Kidney epithelial cell (primary cell): Measurements from ENCODE around the gene EPHB2. TPM values are rescaled to one million over a fixed set of nuclear protein-coding genes. Genes with fewer than 3 reads are reported as not detected.

Source experiments
- DNase-seq: peaks from one replicate; pipeline ENCODE4 v3.0.0-alpha.2; 2010; ENCODE audit warnings: low read depth
- H3K27me3 ChIP-seq: 2 replicates; pipeline ENCODE4 v1.6.0; 2011; ENCODE audit warnings: low read length; ENCODE audit not compliant: control insufficient read depth, insufficient read depth
- H3K36me3 ChIP-seq: 2 replicates; pipeline ENCODE4 v1.5.1; 2011; ENCODE audit warnings: low read length; ENCODE audit not compliant: control insufficient read depth, insufficient read depth
- H3K4me3 ChIP-seq: 2 replicates; pipeline ENCODE4 v1.5.1; 2011; ENCODE audit warnings: low read depth, mild to moderate bottlenecking, control low read depth, low read length
- CTCF ChIP-seq: IDR thresholded peaks from 2 replicates; pipeline ENCODE4 v1.5.1; 2011; ENCODE audit warnings: mild to moderate bottlenecking, moderate library complexity, low read length, control low read depth, inconsistent platforms; ENCODE audit not compliant: insufficient read depth, poor library complexity, severe bottlenecking
- total RNA-seq: library from RNA; depleted of rRNA; stranded (reverse); fragments of >200 nt; gene quantifications from 2 replicates; pipeline ENCODE4 v1.2.3, GENCODE V29; 2015

EPHB2 gene
- total RNA-seq, 1 donor from 2014 or later = 111 TPM

DNA sequence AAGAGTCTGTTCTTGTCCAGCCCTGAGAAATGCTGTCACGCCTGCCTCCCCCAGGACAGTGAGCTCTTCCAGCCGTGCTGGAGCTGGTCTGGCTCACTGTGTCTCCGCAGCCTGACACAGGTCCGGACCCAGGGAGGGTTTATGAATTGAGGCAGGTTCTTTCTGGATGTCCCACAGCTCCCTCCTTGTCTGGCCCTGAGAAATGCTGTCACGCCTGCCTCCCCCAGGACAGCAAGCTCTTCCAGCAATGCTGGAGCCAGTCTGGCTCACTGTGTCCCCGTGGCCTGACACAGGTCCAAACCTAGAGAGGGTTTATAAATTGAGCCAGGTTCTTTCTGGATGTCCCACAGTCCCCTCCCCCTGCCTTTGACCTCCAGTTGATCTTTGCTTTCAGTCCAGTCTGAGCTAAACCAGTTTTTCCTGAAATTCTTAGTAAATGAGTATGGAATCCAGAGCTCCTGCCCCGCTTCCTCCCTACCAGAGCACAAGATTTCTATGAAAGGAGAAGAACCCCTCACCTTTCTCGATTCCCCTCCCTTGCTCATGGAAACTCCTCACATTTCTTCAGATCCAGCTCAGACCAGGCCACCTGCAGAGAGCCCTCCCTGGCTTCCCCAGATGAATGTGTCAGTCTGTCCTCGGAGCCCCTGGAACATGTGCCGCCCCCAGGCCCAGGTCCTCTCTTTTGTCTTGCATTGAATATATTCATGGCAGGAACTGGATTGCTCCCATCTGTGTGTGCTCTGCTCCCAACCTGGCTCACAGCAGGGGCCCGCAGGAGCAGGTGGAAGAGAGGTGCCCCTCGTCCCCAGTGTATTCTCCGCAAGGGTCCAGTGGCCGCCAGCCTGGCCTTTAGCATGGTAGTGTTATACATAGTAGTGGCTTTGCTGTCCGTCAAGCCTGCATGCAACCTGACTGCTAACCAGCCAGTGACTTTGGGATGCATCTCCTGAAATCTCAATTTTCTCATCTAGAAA lies 116.3 kb downstream of the EPHB2 start:
- no peak overlapping the region for H3K4me3 ChIP-seq
- no peaks in the 10 kb centered on the region for H3K27me3 ChIP-seq
- H3K36me3 ChIP-seq = peaks cover 1% of the 10 kb centered on the region
- no peak for DNase-seq
- no peak for TF ChIP-seq CTCF

DNA sequence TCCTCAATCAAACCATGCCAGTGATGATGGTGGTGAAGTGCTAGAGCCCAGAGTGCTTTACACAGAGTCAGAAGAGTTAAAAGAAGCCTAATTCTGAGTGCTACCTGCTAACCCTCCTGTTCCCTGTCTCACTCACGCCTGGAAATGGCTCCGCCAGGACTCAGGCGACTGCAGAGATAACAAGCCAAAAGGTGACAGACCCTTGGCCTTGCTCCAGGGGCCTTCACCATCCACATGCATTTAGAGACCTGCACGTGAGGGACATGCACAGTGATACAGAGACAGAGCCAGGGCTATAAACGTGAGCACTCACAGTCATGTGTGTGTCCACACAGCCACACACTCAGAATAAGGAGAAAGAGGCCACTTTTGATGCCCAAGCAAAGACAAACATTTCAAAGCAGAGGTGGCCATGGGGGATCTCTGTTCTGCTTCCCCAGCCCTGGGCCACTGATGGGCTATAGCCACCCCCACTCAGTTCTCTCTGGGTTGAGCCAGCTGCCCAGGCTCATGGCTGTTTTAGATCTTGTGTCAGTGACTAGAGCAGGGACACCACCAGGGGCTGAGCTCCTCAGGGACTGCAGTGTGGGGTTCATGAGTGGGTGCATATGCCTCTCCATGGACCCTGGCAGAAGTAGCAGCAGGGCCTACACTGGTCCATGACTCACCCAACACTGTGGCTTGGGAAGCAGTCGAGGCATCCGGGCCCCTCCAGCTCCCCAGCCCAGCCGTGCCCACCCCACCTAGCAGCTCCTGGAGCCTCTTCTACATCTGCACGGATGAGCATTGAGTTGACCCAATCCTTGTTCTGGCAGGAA lies 117.2 kb downstream of the EPHB2 start:
- no peak overlapping the region for H3K4me3 ChIP-seq
- H3K27me3 ChIP-seq = no peaks in the 10 kb centered on the region
- TF ChIP-seq CTCF = no peak
- no peak for DNase-seq
- H3K36me3 ChIP-seq = peaks cover 1% of the 10 kb centered on the region

DNA sequence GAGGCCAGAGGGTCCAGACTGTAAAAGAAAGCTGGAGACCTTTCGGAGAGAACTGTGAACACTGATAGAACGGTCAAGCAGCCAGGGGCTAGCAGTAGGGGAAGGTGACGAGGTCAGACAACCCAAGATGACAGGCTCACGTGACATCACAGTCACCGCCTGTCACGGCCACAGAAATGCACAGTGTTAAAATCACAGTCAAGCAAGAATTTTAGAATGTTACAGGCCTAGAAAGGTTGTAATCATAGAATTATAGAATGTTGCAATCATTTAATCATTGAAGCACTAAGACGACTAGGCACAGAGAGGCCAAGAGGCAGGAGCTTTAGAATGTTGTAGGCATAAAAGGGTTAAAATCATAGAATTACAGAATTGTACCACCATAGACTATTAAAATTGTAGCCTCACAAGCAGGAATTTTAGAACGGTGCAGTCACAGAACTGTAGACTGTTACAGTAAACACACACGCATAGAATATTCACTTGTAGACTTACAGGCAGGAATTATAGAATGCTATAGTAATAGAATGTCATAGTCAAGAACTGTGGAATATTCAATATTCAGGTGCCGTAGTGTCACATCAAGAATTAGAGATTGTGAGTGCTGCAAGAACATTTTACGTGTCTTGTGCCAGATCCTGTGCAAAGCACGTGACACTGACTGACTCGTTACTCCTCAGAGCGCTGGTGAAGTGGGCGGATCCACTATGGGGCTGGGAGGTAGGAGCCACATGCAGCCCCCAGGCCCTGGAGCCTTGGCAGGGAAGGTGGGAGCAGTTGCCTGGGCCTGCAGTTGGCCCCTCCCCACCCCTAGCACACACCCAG lies 118.1 kb downstream of the EPHB2 start:
- no peak overlapping the region for H3K4me3 ChIP-seq
- H3K27me3 ChIP-seq = no peaks in the 10 kb centered on the region
- DNase-seq = no peak
- peaks cover 1% of the 10 kb centered on the region for H3K36me3 ChIP-seq
- TF ChIP-seq CTCF = no peak

DNA sequence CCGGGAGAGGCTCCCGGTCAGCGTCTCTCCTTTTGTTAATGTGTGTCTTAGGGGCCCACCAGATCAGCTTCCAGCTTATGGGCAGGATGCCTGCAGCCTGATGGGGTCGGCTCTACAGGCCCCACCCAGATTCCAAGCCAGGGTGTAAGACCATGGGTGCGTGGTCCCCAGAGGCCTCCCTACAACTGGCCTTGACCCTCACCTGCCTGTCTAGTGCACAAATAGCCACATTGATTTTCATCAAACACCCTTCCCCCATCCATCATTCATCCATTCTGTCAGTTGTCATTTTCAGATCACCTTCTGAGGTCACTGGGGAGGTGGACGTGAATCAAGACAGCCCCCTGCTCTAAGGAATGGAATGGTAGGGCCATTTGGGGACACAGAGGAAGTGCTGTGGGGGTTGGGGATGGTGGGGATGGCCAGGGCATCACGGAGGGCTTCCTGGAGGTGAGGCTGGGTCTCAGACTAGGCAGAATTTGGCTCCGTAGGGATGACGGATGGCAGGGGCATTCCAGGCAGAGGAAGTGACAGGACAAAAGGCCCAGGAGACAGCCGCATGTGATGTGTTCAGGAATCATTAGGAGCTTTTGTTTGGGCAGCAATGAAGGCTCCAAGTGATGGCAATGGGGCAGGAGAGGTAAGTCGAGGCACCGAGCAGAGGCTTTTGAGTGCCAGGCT lies 118.8 kb downstream of the EPHB2 start:
- no peak for DNase-seq
- Histone ChIP-seq H3K4me3 (no peak overlapping the region), H3K27me3 (no peaks in the 10 kb centered on the region), H3K36me3 (peaks cover 1% of the 10 kb centered on the region)
- no peak for TF ChIP-seq CTCF

DNA sequence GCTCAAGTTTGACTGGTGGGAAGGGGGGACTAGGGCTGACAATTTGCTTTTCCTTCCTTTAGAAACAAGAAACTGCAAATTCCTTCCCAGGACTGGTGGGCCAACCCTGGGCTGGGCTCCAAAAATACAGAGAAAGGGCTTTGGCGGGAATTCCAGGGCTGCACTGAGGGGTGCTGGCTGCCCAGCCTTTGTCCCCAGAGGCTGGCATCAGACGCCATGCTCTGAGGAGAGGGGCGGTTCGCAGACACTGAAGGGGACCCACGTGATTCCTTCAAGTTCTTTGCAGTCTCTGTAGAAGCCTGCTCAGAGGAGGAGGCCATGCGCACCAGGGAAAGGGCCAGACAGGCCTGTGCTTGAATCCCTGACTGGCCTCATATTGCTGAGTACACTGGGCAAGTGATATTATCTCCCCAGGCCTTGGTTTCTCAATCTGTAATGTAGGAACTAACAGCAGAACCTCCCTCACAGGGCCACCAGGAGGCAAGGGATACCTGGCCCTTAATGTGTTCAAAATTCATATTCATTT lies 119.5 kb downstream of the EPHB2 start:
- peaks cover 1% of the 10 kb centered on the region for H3K36me3 ChIP-seq
- H3K4me3 ChIP-seq = no peak overlapping the region
- H3K27me3 ChIP-seq = no peaks in the 10 kb centered on the region
- DNase-seq = no peak
- TF ChIP-seq CTCF = no peak
